AML-193 (cell line): ENCODE results near the gene HTRA3.

Experiments
- DNase-seq, 2 experiments: peaks; one replicate each; lab custom pipeline; 2025; lab: John Stamatoyannopoulos, UW

HTRA3 gene

GRCh38 chr4:8308856-8309771 lies 39.6 kb downstream of the HTRA3 start:
- no peak for DNase-seq

DNA sequence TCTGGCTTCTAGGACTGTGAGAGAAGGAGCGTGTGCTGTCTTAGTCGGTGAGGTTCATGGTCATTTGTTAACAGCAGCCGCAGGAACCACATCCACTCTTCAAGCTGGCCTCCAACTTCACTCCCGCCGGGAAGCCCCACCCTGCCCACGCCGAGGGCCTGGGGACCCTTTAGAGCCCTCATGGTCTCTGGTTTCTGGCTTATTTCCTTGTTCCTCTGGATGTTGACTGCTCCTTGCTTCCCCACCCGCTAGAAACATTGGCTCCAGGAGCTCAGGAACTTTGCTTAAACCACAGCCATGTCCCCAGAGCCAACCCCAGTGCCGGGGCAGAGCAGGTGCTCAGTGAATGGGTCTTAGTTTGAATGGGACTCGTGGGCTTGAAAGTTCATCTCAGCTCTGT lies 40.8 kb downstream of the HTRA3 start:
- DNase-seq, result no peak

DNA sequence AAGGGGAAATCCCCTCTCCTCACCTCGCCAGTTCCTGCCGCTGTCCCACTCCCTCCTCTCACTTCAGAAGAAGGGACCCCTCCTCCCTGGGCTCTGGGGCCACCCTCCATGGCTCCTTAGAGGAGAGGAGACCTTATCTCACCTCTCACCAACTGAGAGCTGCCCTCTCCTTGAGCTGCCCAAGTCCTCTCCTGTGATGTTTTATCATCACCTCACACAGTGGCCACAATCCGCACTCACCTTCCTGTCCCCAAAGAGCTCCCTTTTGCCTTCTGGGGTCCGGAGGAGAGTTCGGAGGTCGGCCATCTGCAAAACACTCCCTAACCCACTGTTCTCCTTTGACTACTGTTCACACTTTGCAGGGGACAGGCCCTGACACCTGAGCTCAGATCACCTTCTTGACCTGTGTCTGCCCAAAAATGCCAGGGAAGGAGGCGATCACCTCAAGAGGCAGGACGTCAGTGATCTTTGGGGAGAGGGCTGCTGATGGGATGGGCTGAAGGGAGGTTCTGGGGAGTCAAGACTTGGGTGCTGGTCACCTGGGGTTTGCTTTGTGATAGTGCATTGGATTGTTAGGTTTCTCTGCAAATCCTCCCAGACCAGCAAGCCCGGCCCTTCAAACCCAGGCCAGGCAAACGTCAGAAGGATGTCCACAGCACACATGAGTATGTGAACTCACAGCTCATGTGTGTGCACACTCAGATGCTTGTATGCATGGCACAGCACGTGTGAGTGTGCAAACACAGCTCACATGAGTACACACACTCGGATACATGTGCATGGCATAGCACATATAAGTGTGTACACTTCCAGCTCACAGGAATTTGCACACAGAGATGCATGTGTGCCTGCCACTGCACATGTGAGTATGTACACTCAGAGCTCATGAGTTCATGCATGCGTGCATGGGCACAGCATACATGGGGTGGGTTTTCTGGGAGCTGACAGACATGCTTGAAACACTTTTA lies 41.8 kb downstream of the HTRA3 start:
- DNase-seq, result no peak

GRCh38 chr4:8312069-8312445 lies 42.5 kb downstream of the HTRA3 start:
- DNase-seq, result no peak

DNA sequence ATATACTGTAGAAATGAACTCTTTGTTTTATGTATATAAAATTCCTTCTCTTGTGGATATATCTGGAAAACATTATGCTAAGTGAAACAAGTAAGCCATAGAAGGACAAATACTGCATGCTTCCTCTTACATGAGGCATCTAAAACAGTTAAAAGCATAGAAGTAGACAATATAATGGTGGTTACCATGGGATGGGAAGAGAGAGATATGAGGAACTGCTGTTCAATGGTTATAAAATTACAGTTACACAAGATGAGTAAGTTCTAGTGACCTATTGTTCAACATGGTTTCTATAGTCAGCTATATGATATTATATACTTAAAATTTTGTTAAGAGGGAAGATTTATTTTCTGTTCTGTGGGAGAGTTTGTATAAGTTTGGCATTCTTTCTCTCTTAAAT lies 43.4 kb downstream of the HTRA3 start:
- DNase-seq, result no peak

DNA sequence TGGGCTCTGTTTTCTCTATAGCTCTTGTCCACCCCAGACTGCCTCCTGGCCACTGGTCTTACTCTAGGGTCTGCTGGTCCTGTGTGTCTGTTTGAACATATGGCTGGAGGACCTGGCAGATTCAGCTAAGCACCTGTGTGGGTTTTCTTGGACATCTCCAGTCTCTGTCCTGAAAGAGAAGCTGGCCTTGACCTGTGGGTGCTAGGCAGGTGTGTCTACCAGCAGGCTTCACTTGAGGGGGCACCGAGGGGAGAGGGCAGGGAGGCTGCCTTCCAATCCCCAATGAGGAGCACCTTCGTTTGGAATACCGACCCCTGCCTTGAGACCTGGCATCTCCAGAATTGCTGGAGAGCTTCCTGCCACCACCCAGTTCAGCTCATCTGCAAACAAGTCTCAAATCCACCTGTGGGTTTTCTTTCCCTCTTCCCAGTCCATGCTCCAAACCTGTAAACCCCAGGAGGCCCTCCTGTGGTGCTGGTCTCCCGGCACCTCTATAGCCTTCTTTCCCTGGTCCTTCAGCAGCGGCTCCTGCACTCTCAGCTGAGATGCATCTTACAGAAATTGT lies 45.2 kb downstream of the HTRA3 start:
- DNase-seq, result no peak

DNA sequence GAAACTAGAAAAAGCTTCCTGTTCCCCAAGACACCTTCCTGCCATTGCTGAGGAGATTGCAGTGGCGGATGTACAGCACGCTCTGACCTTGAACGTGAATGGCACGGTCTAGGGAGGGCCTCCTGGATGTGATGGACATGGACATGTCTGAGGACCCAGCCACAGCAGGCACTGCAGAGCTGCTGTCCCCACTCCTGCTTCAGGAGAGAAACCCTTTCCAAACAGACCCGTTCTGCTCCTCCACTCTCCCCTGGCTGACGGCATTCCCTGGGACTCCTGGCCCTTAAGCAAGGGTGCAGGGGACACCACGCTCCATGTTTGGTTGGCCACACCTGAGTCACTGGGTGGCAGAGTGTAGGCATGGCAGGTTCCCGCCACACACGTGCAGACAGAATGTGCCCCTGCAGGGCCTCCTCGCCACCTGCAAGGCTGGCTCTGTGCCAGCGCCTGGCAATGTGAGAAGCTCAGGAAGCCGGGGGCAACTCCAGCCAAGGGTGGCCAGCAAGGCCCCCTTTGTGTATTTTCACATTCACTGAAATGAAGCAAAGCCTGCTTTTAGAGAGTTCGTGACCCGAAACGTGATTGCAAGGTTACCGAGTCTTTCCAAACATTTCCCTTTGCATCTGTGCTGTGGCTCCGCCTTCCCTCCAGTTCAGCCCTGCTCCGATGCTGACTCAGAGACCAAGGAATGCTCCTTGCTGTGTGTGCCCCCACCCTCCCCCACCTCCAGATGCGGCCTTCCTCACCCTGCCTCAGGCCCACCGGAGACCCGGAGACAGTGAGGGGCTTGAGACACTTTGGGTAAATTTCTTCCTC lies 46.1 kb downstream of the HTRA3 start:
- no peak for DNase-seq

GRCh38 chr4:8316251-8316771 lies 46.8 kb downstream of the HTRA3 start:
- no peak for DNase-seq

DNA sequence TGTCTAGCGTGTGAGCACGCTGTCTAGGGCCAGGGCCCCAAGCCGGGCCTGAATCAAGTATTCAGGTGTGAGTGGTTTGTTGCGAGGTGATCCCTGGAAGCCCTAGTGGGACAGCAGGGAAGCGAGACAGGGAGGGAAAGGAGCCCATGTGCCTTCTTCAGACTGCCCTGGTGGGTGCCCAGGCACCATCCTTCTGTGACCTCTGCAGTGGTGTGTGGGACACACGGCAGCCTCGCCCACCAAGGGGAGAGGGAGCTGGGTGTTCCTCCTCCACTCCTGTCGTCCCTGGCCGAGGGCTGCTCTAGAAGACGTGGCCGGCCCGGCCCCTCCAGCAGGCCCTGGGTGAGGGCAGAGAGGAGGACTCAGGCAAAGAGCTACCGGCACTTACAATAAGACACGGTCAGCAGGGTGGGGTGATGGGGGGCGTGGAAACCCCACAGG lies 47.4 kb downstream of the HTRA3 start:
- no peak for DNase-seq

DNA sequence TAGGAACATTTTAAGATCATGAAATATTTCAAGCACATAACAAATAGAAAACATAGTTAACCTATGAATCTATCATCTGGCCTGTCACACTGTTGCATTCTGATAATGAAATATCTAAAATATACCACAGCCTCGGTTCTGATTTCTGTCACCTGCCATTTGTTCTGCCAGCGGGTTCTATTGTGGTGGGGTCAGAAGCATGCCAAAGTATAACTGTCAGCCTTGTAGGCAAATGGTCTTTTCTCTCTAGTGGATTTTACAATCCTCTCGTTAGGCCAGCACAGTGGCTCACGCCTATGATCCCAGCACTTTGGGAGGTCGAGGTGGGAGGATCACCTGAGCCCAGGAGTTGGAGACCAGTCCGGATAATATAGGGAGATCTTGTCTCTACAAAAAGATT lies 47.9 kb downstream of the HTRA3 start:
- DNase-seq, result no peak

GRCh38 chr4:8318509-8318908 lies 49.0 kb downstream of the HTRA3 start:
- no peak for DNase-seq

DNA sequence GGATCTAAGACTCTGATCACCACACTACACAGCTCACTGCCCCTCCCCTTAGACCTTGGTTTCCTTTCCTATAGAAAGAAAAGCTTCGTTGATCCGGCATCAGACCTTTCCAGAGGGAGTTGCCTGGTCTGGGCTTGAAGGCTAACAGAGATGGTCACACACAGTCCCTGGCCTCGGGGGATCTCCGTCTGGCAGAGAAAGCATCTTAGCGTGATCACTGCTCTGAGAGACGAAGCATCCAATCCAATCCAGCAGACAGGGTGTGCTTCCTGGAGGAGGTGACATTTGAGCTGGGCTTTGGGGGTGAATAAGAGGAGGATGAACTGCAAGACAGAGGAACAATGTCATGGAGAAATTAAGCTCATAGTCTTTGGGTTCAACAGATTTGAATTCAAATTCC lies 49.5 kb downstream of the HTRA3 start:
- no peak for DNase-seq

GRCh38 chr4:8319731-8320385 lies 50.3 kb downstream of the HTRA3 start:
- no peak for DNase-seq

DNA sequence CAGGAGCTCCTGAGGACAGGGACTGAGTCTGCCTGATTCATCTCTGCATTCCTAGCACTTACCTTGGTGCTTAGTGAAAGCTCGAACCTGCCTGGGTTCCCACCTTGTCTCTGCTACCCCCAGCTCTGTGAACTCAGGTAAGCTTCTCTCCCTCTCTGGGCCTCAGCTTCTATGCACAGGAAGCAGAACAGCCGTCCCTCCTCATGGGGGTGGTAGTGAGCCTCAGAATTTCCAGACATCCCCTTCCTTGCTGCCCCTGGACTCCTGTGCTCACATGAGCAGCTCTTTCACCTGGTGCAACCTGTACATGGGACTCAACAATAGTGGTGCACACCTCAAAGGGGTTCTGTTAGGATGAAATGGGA lies 50.8 kb downstream of the HTRA3 start:
- DNase-seq, result no peak

GRCh38 chr4:8321220-8321619 lies 51.7 kb downstream of the HTRA3 start:
- no peak for DNase-seq

GRCh38 chr4:8321771-8322170 lies 52.2 kb downstream of the HTRA3 start:
- DNase-seq, result no peak

- DNase-seq, result no peak
These were observed 53.5 kb downstream of the HTRA3 start for GRCh38 chr4:8322794-8323704.

DNA sequence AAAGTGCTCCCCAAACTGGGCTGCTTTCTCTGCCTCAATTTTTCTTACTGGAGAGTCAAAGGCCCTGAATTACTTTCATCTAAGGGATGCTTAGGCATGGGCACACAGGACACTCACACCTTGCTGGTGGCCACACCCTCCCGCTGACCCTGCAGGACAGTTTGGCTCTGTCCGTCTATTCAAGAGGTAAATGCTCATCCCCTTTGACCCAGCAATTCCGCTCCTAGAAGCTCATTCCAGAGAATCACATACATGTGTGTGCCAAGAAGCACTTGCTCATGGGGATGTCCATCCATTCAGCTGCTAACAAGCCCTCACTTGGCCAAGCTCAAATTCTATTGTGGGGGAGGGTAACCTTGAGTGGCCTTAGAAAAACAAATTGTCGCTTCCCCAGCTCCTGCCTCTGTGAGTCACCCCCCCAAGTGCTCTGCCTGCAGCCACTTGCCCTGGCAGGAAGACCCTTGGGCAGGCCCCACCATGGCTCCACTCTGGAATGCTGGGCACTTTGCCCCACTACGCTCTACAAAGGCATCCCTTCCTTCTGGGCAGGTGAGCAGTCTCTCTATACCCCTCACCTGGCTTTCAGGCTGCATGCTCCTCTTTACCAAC lies 54.5 kb downstream of the HTRA3 start:
- no peak for DNase-seq

DNA sequence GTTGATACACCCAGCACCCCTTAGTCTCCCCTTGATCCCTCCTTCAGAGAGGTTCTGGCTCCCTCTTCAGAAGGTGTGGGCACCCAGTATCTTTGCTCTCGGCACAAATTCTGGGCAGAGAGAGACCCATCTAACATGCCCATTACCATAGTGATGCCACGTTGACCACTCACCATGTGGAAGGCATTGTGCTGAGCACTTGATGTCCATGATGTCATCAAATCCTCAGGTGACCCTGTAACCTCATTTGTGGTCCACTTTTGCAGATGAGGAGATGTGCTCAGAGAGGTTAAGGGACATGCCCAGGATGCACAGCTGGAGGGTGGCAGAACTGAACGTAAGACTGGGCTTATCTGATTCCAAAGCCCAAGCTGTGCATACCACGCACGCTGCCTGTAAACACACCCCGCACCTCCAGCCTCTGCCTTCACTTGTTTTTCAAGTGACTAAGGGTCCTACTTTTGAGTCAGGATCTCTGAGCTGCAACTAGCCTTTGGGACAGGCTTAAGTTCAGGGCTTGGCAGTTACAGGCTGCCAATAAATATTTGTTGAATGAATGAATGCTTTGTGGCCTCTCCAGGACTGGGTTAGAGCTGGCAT lies 55.2 kb downstream of the HTRA3 start:
- no peak for DNase-seq
